GM18505 (cell line): ENCODE results near the gene HRH3.

ENCODE experiments used
- ATAC-seq: cut with Tn5 transposase; IDR thresholded peaks from one replicate; pipeline ENCODE4 v1.9.1; 2021; ENCODE audit not compliant: unreplicated experiment
- POLR2A ChIP-seq: IDR thresholded peaks from 4 replicates; pipeline ENCODE4 v1.6.1; 2011; ENCODE audit warnings: borderline replicate concordance; ENCODE audit not compliant: insufficient read depth, insufficient read length; ENCODE audit errors: extremely low read depth

HRH3 gene

DNA sequence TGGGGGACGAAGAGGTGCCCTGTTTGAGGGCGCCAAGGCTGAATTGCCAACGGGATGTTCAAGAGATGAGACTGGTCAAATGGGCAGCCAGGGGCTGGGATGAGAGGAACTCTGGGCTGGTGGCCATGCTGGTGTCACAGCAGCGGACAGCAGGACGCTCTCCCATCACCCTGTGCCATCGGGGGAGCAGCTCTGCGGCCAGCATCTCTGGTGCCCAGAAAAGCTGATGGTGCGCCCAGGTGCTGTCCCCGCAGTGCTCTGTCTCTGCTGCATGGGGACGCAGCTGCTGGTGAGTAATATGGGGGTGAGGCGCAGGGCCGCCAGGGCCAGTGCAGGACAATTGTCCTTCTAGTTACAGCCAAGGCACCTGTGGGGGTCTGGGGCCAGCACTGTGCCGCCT, 4.9 kb upstream of the HRH3 start:
- ATAC-seq, result no peak
- no peak for TF ChIP-seq POLR2A

DNA sequence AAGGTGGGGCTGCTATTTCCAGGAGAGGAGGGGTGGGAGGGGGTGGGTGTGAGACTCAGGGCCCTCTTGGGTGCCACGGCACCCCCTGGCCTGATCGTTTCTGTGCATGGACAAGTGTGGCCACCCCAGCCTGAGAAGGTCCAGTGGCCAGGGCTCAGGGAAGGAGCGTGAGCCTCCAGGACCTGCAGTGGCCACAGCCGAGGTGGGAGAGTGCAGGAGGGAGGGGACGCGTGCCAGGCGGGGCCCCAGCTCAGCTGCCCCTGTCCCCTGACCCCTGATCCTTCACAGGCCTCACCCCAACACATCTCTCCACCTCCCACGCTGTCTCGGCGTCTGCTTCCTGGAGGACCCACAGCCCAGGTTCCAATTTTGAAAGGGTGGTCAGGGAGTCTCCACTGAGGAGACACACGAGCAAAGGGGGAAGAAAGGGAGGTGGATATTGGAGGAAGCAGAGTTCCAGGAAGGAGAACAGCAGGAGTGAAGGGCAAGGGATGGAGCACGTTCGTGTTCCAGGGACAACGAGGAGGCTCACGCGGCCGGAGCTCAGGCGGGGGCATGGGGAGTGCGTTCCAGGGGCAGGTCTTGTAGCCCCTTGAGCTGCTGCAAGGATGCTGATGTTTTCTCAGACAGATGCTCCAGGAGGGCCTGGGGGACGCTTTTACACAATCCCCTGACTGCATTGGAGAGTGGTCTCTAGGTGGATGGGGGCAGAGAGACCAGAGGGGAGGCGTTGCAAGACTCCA, 4.2 kb upstream of the HRH3 start:
- no peak for TF ChIP-seq POLR2A

DNA sequence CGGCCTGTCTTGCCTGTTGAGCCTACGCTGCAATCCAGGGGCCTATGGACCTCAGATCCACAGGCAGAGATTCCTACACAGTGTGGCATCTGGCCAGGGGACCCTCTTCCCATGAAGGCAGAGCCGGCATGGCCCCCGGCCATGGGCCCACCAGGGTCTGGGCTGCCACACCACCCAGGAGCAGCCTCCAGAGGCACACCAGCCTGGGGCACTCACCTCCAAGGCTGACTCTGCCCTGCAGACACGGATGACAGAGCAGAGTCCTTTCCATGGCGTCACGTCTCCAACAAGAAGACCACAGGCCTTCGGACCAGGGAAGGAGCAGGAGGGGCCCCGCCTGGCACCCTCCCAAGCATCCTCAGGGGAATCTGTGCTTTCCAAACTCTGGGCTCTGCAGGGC, 3.5 kb upstream of the HRH3 start:
- ATAC-seq, result no peak
- TF ChIP-seq POLR2A, result no peak

More for the DNA sequence above, 4.2 kb upstream of the HRH3 start:
- no peak for ATAC-seq

GRCh38 chr20:62222972-62223371, 2.9 kb upstream of the HRH3 start:
- ATAC-seq, result no peak
- TF ChIP-seq POLR2A, result no peak

DNA sequence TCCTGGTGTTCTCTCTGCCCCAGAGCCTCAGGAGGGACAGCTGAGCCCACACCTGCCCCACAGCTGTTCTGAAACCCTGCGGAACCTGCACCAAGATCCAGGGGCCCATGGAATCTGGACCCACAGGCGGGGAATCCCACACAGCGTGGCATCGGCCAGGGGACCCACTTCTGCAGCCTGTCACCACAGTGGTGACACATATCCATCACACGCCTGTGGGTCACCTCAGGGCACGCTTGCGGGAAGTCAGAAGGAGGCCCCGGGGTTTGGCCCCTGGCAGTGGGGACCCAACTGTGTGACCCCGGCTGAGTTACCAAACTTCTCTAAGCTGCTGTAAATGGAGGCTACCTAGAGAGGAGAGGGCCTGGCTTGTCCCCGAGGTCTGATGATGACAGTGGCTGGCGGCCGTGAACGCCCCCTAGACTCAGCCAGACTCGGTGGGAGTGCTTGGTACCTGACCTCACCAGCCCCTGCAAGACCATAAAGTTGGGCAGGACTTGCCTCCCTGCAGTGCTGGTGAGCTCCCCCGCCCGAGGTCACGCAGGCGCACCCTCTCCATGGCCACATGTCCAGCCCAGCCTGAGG, 2.3 kb upstream of the HRH3 start:
- ATAC-seq, result no peak
- no peak for TF ChIP-seq POLR2A

DNA sequence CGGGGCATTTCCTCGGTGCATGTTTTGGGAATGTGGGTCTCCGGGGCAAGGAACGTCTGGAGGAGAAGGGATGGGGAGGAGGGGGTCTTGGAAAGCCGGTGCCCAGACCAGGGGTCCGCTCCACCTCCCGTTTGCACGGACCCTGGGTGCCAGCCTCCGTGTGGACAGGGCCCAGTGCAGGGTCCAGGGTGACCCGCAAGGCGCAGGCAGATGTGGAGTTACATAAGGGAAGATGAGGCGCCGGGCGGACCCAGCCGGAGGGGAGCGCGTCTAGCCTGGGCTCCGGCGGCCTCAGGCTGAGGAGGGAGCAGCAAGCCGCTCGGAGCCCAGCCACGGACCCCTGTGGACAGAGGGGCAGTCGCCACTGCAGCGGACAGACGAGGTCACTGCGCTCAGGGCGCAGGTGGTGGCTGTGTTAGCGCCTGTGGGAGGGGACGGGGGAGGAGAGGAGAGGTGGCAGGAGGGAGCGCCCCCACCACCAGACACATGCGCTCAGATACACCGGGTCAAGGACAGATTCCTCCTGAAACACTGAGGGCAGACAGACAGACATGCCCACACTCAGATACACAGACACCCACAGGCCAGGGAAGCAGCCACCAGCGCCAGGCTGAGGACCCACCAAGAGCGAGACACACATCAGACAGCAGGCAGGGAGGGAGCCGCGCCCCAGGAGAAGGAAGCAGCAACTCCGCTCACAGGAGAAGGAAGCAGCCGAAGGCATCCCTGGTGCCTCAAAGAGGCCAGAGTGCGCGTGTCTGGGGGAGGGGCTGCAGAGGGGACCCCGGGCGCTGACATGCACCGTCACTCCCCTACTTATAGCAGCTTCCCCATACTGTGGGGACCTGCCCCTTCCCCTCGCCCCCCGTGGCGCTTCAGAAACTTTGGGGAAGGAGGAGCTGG, 839 bp upstream of the HRH3 start:
- ATAC-seq, result no peak
- TF ChIP-seq POLR2A, result no peak

GRCh38 chr20:62219101-62219991, 732 bp downstream of the HRH3 start:
- no peak for TF ChIP-seq POLR2A
- ATAC-seq, result no peak

DNA sequence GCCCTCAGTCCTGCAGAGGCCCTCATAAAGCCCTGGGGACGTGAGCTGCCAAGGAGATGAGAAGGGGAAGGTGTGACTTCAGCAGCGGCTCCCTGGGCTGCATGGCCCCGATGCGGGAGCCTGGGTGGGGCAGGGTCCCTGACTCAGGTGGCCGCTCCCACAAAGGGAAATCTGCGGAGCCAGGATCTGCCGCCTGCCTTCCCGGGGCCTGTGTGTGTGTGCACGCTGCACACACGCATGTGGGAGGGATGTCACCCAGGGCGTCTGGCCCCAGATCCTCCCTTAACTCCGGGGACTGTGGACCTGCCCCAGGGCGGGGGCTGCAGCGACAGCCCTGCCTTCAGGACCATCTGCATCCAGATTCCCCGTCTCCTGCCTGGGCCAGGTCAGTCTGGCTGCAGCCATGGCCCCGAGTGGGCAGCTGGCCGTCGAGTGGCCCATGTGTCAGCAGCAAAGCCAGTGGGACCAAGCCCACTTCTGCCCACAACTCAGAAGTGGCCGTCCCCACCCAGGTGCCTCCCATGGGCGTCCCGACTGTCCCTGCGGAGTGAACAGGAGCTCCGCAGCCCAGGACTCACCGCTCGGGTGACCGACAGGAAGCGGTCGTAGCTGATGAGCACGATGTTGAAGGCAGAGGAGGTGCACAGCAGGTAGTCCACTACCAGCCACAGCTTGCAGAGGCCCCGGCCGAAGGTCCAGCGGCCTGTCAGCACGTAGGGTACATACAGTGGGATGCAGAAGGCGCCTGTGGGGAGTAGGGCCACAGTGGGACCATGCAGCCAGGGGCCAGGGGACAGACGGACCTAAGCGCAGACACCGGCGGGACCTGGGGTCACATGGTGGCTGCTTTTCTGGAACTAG, 1.9 kb downstream of the HRH3 start:
- ATAC-seq, result no peak

GRCh38 chr20:62216636-62217566, 3.2 kb downstream of the HRH3 start:
- no peak for TF ChIP-seq POLR2A
- no peak for ATAC-seq

More for the DNA sequence above, 1.9 kb downstream of the HRH3 start:
- no peak for TF ChIP-seq POLR2A

GRCh38 chr20:62215991-62216635, 4.0 kb downstream of the HRH3 start:
- no peak for ATAC-seq
- no peak for TF ChIP-seq POLR2A

DNA sequence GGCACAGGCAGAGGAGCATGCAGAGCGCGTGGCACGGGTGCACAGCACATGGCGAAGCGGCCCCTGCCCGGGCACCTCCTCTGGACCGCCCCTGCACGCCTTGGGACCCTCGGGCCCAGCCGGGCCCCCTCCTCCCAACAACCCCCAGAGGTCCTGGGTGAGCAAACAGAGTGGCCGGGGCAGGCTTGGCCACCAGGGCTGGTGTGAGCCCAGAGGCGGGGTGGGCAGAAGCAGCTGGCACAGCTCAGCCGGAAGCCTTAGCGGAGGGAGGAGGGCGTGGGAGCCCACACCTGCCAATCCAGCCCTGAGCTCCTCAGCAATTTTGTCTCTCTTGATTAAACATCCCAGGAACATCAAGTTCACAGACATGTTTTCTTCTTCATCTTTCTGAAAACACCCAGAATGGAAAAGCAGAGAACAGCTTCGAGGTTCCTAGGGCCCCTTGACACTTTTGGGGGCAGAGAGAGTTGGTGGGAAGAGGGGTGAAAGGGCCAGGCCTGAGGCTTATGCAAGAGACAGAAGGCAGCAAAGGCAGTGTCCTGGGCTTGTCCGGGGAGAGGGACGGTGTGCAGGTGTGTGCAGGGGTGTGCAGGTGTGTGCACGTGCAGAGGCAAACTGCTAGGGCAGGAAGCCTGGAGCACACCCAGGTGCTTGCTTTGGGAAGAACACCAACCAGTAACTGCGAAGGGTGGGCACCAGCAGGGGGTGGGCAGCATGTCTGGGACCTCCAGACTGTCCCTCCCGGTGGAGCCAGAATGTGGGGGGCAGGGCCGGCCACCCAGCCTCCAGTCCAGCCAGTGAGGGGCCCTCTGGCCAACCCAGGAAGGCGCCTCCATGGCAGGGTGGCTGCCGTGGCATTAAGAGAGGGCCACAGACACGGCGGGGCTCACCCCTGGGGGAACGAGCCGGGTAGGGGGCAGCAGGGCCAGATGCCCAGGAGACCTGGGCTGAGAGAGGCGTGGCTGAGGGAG, 4.8 kb downstream of the HRH3 start:
- no peak for TF ChIP-seq POLR2A
- ATAC-seq, result no peak
